Measurements from ENCODE around the gene SMTN.

Gene SMTN

GRCh38 chr22:31079095-31079642, 1.9 kb upstream of the SMTN start:
- Mint-ChIP-seq H3K36me3 (ENCODE audit: insufficient read depth) (peaks cover 6% of the 10 kb centered on the region), H3K4me3 (no peak overlapping the region), H3K27ac (ENCODE audit: low read depth) (no peak overlapping the region)

GRCh38 chr22:31080164-31080847, 812 bp upstream of the SMTN start:
- no peak for ATAC-seq (replicated peaks; ENCODE audit: extremely low read depth, poor library complexity, severe bottlenecking)
- peaks cover 32% of the 10 kb centered on the region for H3K4me1 Mint-ChIP-seq
- no peaks in the 10 kb centered on the region for H3K9me3 Mint-ChIP-seq
- peak overlapping the region; percentile 83 for H3K4me3 Mint-ChIP-seq
- peak overlapping the region; percentile 81 for H3K27ac Mint-ChIP-seq (ENCODE audit: low read depth)
- H3K27me3 Mint-ChIP-seq = no peaks in the 10 kb centered on the region
- H3K36me3 Mint-ChIP-seq (ENCODE audit: insufficient read depth) = peaks cover 6% of the 10 kb centered on the region
- DNase-seq (ENCODE audit: low spot score in 2 of 2) = no peak

More at GRCh38 chr22:31079095-31079642, 1.9 kb upstream of the SMTN start:
- DNase-seq (ENCODE audit: low spot score in 2 of 2) (no peak), ATAC-seq (replicated peaks; ENCODE audit: extremely low read depth, poor library complexity, severe bottlenecking) (no peak)
- H3K4me1 Mint-ChIP-seq = peaks cover 28% of the 10 kb centered on the region
- H3K27me3 Mint-ChIP-seq = no peaks in the 10 kb centered on the region
- no peaks in the 10 kb centered on the region for H3K9me3 Mint-ChIP-seq

GRCh38 chr22:31081963-31082605, 966 bp downstream of the SMTN start:
- Mint-ChIP-seq H3K4me1 (peaks cover 32% of the 10 kb centered on the region), H3K9me3 (no peaks in the 10 kb centered on the region), H3K27me3 (no peaks in the 10 kb centered on the region), H3K27ac (ENCODE audit: low read depth) (peak overlapping the region; percentile 81), H3K4me3 (peak overlapping the region; percentile 83), H3K36me3 (ENCODE audit: insufficient read depth) (peaks cover 6% of the 10 kb centered on the region)
- DNase-seq (ENCODE audit: low spot score in 2 of 2) = no peak
- no peak for ATAC-seq (replicated peaks; ENCODE audit: extremely low read depth, poor library complexity, severe bottlenecking)

- H3K27me3 Mint-ChIP-seq = no peaks in the 10 kb centered on the region
- H3K36me3 Mint-ChIP-seq (ENCODE audit: insufficient read depth) = peaks cover 6% of the 10 kb centered on the region
- DNase-seq (ENCODE audit: low spot score in 2 of 2) (no peak), ATAC-seq (replicated peaks; ENCODE audit: extremely low read depth, poor library complexity, severe bottlenecking) (no peak)
- peaks cover 32% of the 10 kb centered on the region for H3K4me1 Mint-ChIP-seq
- H3K9me3 Mint-ChIP-seq = no peaks in the 10 kb centered on the region
- no peak overlapping the region for H3K27ac Mint-ChIP-seq (ENCODE audit: low read depth)
- peak overlapping the region; percentile 54 for H3K4me3 Mint-ChIP-seq
Observed at GRCh38 chr22:31082606-31083376, 1.7 kb downstream of the SMTN start.

- Mint-ChIP-seq H3K27me3 (no peaks in the 10 kb centered on the region), H3K27ac (ENCODE audit: low read depth) (no peak overlapping the region), H3K9me3 (no peaks in the 10 kb centered on the region), H3K4me1 (peaks cover 32% of the 10 kb centered on the region), H3K36me3 (ENCODE audit: insufficient read depth) (peaks cover 6% of the 10 kb centered on the region), H3K4me3 (peak overlapping the region; percentile 81)
- DNase-seq (ENCODE audit: low spot score in 2 of 2) (no peak), ATAC-seq (replicated peaks; ENCODE audit: extremely low read depth, poor library complexity, severe bottlenecking) (no peak)
Observed at GRCh38 chr22:31083377-31083768, 2.3 kb downstream of the SMTN start.

- Mint-ChIP-seq H3K4me1 (peaks cover 32% of the 10 kb centered on the region), H3K4me3 (peak overlapping the region; percentile 81), H3K27me3 (no peaks in the 10 kb centered on the region), H3K9me3 (no peaks in the 10 kb centered on the region), H3K27ac (ENCODE audit: low read depth) (peak overlapping the region; percentile 68), H3K36me3 (ENCODE audit: insufficient read depth) (peaks cover 6% of the 10 kb centered on the region)
- ATAC-seq (replicated peaks; ENCODE audit: extremely low read depth, poor library complexity, severe bottlenecking) = no peak
- DNase-seq (ENCODE audit: low spot score in 2 of 2) = no peak
Observed at GRCh38 chr22:31083923-31084810, 3.0 kb downstream of the SMTN start.

GRCh38 chr22:31084811-31085492, 3.8 kb downstream of the SMTN start:
- Mint-ChIP-seq H3K4me1 (peaks cover 32% of the 10 kb centered on the region), H3K36me3 (ENCODE audit: insufficient read depth) (peaks cover 6% of the 10 kb centered on the region), H3K27me3 (no peaks in the 10 kb centered on the region), H3K9me3 (no peaks in the 10 kb centered on the region), H3K27ac (ENCODE audit: low read depth) (peak overlapping the region; percentile 68), H3K4me3 (peak overlapping the region; percentile 81)
- peak; percentile 72 to 74 for DNase-seq (ENCODE audit: low spot score in 2 of 2)
- peak; percentile 93 for ATAC-seq (replicated peaks; ENCODE audit: extremely low read depth, poor library complexity, severe bottlenecking)

GRCh38 chr22:31085493-31085824, 4.3 kb downstream of the SMTN start:
- ATAC-seq (replicated peaks; ENCODE audit: extremely low read depth, poor library complexity, severe bottlenecking) (no peak), DNase-seq (ENCODE audit: low spot score in 2 of 2) (no peak)
- Mint-ChIP-seq H3K4me3 (peak overlapping the region; percentile 81), H3K27me3 (no peaks in the 10 kb centered on the region), H3K36me3 (ENCODE audit: insufficient read depth) (peaks cover 6% of the 10 kb centered on the region), H3K9me3 (no peaks in the 10 kb centered on the region), H3K4me1 (peaks cover 32% of the 10 kb centered on the region), H3K27ac (ENCODE audit: low read depth) (peak overlapping the region; percentile 13)

- peak overlapping the region; percentile 81 for H3K4me3 Mint-ChIP-seq
- DNase-seq (ENCODE audit: low spot score in 2 of 2) (no peak), ATAC-seq (replicated peaks; ENCODE audit: extremely low read depth, poor library complexity, severe bottlenecking) (no peak)
- no peaks in the 10 kb centered on the region for H3K9me3 Mint-ChIP-seq
- peaks cover 27% of the 10 kb centered on the region for H3K4me1 Mint-ChIP-seq
- H3K27ac Mint-ChIP-seq (ENCODE audit: low read depth) = no peak overlapping the region
- peaks cover 6% of the 10 kb centered on the region for H3K36me3 Mint-ChIP-seq (ENCODE audit: insufficient read depth)
- no peaks in the 10 kb centered on the region for H3K27me3 Mint-ChIP-seq
Observed at GRCh38 chr22:31085928-31086327, 4.8 kb downstream of the SMTN start.

- Mint-ChIP-seq H3K27ac (ENCODE audit: low read depth) (no peak overlapping the region), H3K36me3 (ENCODE audit: insufficient read depth) (peaks cover 4% of the 10 kb centered on the region), H3K4me3 (no peak overlapping the region), H3K9me3 (no peaks in the 10 kb centered on the region), H3K27me3 (no peaks in the 10 kb centered on the region), H3K4me1 (peaks cover 18% of the 10 kb centered on the region)
- DNase-seq (ENCODE audit: low spot score in 2 of 2) (no peak), ATAC-seq (replicated peaks; ENCODE audit: extremely low read depth, poor library complexity, severe bottlenecking) (no peak)
Observed at GRCh38 chr22:31086703-31087330, 5.7 kb downstream of the SMTN start.

- ATAC-seq (replicated peaks; ENCODE audit: extremely low read depth, poor library complexity, severe bottlenecking) (no peak), DNase-seq (ENCODE audit: low spot score in 2 of 2) (no peak)
- H3K4me3 Mint-ChIP-seq = no peak overlapping the region
- H3K36me3 Mint-ChIP-seq (ENCODE audit: insufficient read depth) = peaks cover 2% of the 10 kb centered on the region
- no peak overlapping the region for H3K27ac Mint-ChIP-seq (ENCODE audit: low read depth)
- H3K27me3 Mint-ChIP-seq = no peaks in the 10 kb centered on the region
- peaks cover 10% of the 10 kb centered on the region for H3K4me1 Mint-ChIP-seq
- H3K9me3 Mint-ChIP-seq = no peaks in the 10 kb centered on the region
Observed at GRCh38 chr22:31087744-31088215, 6.7 kb downstream of the SMTN start.

All from central memory CD8-positive, alpha-beta T cell (primary cell).